Karpas-422 (cell line): Measurements from ENCODE around the gene RPL13A. TPM values are rescaled to one million over a fixed set of nuclear protein-coding genes. Genes with fewer than 3 reads are reported as not detected.

Source experiments
- DNase-seq: peaks from one replicate; pipeline ENCODE4 v3.0.0-alpha.2; 2015
- H2AFZ ChIP-seq: fragments of 200-600 bp; sonication (generic); 2 replicates; pipeline ENCODE4 v1.6.1; 2014; ENCODE audit warnings: antibody characterized with exemption, low read length, mixed read lengths
- H3K27ac ChIP-seq: fragments of 200-600 bp; sonication (generic); 2 replicates; pipeline ENCODE4 v1.5.1; 2014; ENCODE audit warnings: mild to moderate bottlenecking, low read length, moderate library complexity
- H3K27me3 ChIP-seq: fragments of 200-600 bp; sonication (generic); 2 replicates; pipeline ENCODE4 v1.6.1; 2014; ENCODE audit warnings: low read length, mixed read lengths
- H3K36me3 ChIP-seq: fragments of 200-600 bp; sonication (generic); 2 replicates; pipeline ENCODE4 v1.6.1; 2014; ENCODE audit warnings: low read length, mixed read lengths; ENCODE audit not compliant: insufficient read depth
- H3K4me1 ChIP-seq: fragments of 200-600 bp; sonication (generic); 2 replicates; pipeline ENCODE4 v1.6.1; 2014; ENCODE audit warnings: mild to moderate bottlenecking, low read length, mixed read lengths
- H3K4me2 ChIP-seq: fragments of 200-600 bp; sonication (generic); 2 replicates; pipeline ENCODE4 v1.6.1; 2014; ENCODE audit warnings: low read length, low read depth, mild to moderate bottlenecking; ENCODE audit not compliant: poor library complexity, severe bottlenecking
- H3K4me3 ChIP-seq: fragments of 200-600 bp; sonication (generic); 2 replicates; pipeline ENCODE4 v1.5.1; 2014; ENCODE audit warnings: mild to moderate bottlenecking, antibody characterized with exemption, low read length, mixed read lengths
- H3K79me2 ChIP-seq: fragments of 200-600 bp; sonication (generic); 2 replicates; pipeline ENCODE4 v1.6.1; 2014; ENCODE audit warnings: mild to moderate bottlenecking, low read length, mixed read lengths
- H3K9ac ChIP-seq: fragments of 200-600 bp; sonication (generic); 2 replicates; pipeline ENCODE4 v1.6.0; 2014; ENCODE audit warnings: low read length
- H3K9me2 ChIP-seq: fragments of 200-600 bp; sonication (generic), shearing (Covaris generic); replicated peaks from 2 replicates; pipeline ENCODE4 v1.6.0; 2014; ENCODE audit warnings: mild to moderate bottlenecking, low read length, moderate library complexity; ENCODE audit not compliant: insufficient read depth
- H3K9me3 ChIP-seq: fragments of 300-700, 200-600 bp; sonication (generic); 2 replicates; pipeline ENCODE4 v1.6.1; 2014; ENCODE audit warnings: low read length, mixed read lengths
- H4K20me1 ChIP-seq: fragments of 200-600 bp; sonication (generic); 2 replicates; pipeline ENCODE4 v1.6.1; 2014; ENCODE audit warnings: mild to moderate bottlenecking, antibody characterized with exemption, low read length, low read depth; ENCODE audit not compliant: insufficient read depth
- total RNA-seq: library from RNA; depleted of rRNA; stranded (reverse); fragments of >200 nt; shearing (Covaris generic); gene quantifications from 2 replicates; pipeline ENCODE4 v1.2.3, GENCODE V29; 2014; ENCODE audit warnings: low replicate concordance

RPL13A gene
- total RNA-seq, 1 experiment from 2014 or later, result 6,359 TPM

- H3K27me3 ChIP-seq, result no peaks in the 10 kb centered on the region
- H3K79me2 ChIP-seq, result peaks cover 27% of the 10 kb centered on the region
- H3K9me2 ChIP-seq, result no peaks in the 10 kb centered on the region
- peaks cover 25% of the 10 kb centered on the region for H3K4me1 ChIP-seq
- peaks cover 45% of the 10 kb centered on the region for H3K36me3 ChIP-seq
- no peak overlapping the region for H3K4me3 ChIP-seq
- peaks cover 41% of the 10 kb centered on the region for H4K20me1 ChIP-seq
- H3K9me3 ChIP-seq, result no peaks in the 10 kb centered on the region
- no peak overlapping the region for H3K9ac ChIP-seq
- H3K27ac ChIP-seq, result no peak overlapping the region
- H2AFZ ChIP-seq, result no peak overlapping the region
- DNase-seq, result peak; percentile 54
- no peak overlapping the region for H3K4me2 ChIP-seq
These were observed 3.8 kb downstream of the RPL13A start for GRCh38 chr19:49491030-49491803.

GRCh38 chr19:49491804-49492572 lies 4.6 kb downstream of the RPL13A start:
- peaks cover 41% of the 10 kb centered on the region for H4K20me1 ChIP-seq
- peak; percentile 72 for DNase-seq
- peak overlapping the region; percentile 5; the same call in 1 of the 2 replicates for H3K27ac ChIP-seq

DNA sequence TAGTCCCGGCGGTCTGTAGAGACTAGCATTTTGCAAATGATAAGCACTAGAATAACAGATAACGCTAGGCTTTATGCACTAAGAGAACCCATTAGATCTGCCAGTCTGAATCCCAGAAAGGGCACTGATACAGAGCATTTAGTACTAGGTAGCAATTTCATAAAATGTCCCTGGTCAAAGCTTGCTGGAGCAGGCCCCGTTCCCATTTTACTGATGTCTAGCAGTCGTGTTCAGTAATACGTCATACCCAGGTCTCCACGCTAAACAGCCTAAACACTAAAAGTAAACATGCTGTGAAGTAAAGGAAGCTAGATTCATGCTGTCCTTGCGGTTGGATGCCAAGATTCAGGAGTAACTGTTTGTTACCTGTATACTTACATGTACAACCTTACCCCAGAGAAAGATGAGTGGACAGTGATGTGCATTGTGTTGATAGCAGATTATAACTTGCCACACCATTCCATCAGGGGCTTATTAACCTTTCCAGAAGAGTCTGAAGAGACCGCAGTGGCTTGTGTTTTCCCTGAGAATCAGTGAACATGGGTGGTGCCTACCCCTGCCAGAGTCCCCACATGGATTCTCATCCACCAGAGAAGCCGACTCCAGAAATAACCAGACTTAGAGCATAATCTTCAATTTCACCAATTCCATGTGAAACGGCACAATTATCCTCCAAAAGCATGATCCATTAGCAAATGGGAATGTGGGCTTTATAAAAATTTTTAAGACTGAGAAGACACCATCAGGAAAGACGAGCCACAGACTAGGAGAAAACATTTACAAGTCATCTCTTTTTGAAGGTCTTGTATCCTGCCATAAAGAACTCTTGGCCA lies 5.4 kb downstream of the RPL13A start:
- DNase-seq, result peak; percentile 80
- Histone ChIP-seq H3K9me3 (no peaks in the 10 kb centered on the region), H3K9me2 (no peaks in the 10 kb centered on the region), H3K27ac (peak overlapping the region; percentile 5; the same call in 1 of the 2 replicates), H3K4me1 (peaks cover 34% of the 10 kb centered on the region), H3K4me2 (no peak overlapping the region), H3K9ac (no peak overlapping the region), H3K79me2 (peaks cover 36% of the 10 kb centered on the region), H3K27me3 (no peaks in the 10 kb centered on the region), H3K36me3 (peaks cover 55% of the 10 kb centered on the region), H4K20me1 (peaks cover 44% of the 10 kb centered on the region), H2AFZ (no peak overlapping the region), H3K4me3 (no peak overlapping the region)

More at GRCh38 chr19:49491804-49492572, 4.6 kb downstream of the RPL13A start:
- Histone ChIP-seq H3K4me2 (no peak overlapping the region), H2AFZ (no peak overlapping the region), H3K9me3 (no peaks in the 10 kb centered on the region), H3K27me3 (no peaks in the 10 kb centered on the region), H3K9ac (no peak overlapping the region), H3K36me3 (peaks cover 51% of the 10 kb centered on the region), H3K9me2 (no peaks in the 10 kb centered on the region), H3K79me2 (peaks cover 35% of the 10 kb centered on the region), H3K4me3 (no peak overlapping the region), H3K4me1 (peaks cover 26% of the 10 kb centered on the region)

DNA sequence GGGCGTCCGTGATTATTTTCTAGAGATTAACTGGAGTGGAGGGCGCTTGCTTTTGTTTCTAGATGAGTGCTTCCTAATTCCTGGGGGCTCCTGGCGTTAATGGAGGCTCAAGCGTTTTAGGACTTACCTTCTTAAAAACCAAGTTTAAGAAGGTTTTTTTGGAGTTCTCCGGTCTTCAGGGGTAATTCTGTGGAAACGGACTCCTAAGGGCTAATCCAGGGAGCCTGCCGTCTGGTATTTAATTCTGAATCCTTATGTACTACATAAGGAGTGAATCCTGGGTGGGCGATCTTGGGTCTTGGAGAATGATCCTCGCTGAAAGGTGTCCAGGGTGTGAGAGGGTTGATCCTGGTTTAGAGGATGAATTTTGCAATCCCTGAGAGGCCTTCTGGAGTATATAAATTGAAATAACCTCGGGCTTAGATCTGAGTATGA lies 9.2 kb downstream of the RPL13A start:
- H3K9ac ChIP-seq, result peak overlapping the region; percentile 98
- H3K36me3 ChIP-seq, result peaks cover 37% of the 10 kb centered on the region
- H3K4me1 ChIP-seq, result peaks cover 51% of the 10 kb centered on the region
- peaks cover 34% of the 10 kb centered on the region for H4K20me1 ChIP-seq
- H3K4me3 ChIP-seq, result peak overlapping the region; percentile 95
- H3K27ac ChIP-seq, result peak overlapping the region; percentile 86
- H3K4me2 ChIP-seq, result peak overlapping the region; percentile 98
- no peaks in the 10 kb centered on the region for H3K9me3 ChIP-seq
- no peak for DNase-seq
- peaks cover 17% of the 10 kb centered on the region for H3K79me2 ChIP-seq
- H3K27me3 ChIP-seq, result no peaks in the 10 kb centered on the region
- no peak overlapping the region for H2AFZ ChIP-seq
- no peaks in the 10 kb centered on the region for H3K9me2 ChIP-seq

- Histone ChIP-seq H3K79me2 (peaks cover 17% of the 10 kb centered on the region), H3K4me2 (peak overlapping the region; percentile 98), H2AFZ (no peak overlapping the region), H3K4me3 (peak overlapping the region; percentile 95), H3K9me2 (no peaks in the 10 kb centered on the region), H3K27me3 (no peaks in the 10 kb centered on the region), H3K4me1 (peaks cover 51% of the 10 kb centered on the region), H3K36me3 (peaks cover 35% of the 10 kb centered on the region), H3K27ac (peak overlapping the region; percentile 86), H3K9ac (peak overlapping the region; percentile 98), H3K9me3 (no peaks in the 10 kb centered on the region), H4K20me1 (peaks cover 34% of the 10 kb centered on the region)
- peak; percentile 94 for DNase-seq
These were observed 9.8 kb downstream of the RPL13A start for GRCh38 chr19:49497047-49497788.

- Histone ChIP-seq H3K79me2 (peaks cover 17% of the 10 kb centered on the region), H3K9me3 (no peaks in the 10 kb centered on the region), H3K9ac (peak overlapping the region; percentile 98), H2AFZ (no peak overlapping the region), H3K4me3 (peak overlapping the region; percentile 95), H3K4me1 (peaks cover 51% of the 10 kb centered on the region), H3K27ac (no peak overlapping the region), H3K27me3 (no peaks in the 10 kb centered on the region), H4K20me1 (peaks cover 29% of the 10 kb centered on the region), H3K36me3 (peaks cover 30% of the 10 kb centered on the region), H3K9me2 (no peaks in the 10 kb centered on the region), H3K4me2 (peak overlapping the region; percentile 98)
- no peak for DNase-seq
These were observed 10.3 kb downstream of the RPL13A start for GRCh38 chr19:49497789-49498103.

- H4K20me1 ChIP-seq, result peaks cover 29% of the 10 kb centered on the region
- peak overlapping the region; percentile 95; the same call in 1 of the 2 replicates for H3K4me3 ChIP-seq
- H2AFZ ChIP-seq, result no peak overlapping the region
- no peaks in the 10 kb centered on the region for H3K9me2 ChIP-seq
- peak overlapping the region; percentile 98 for H3K4me2 ChIP-seq
- no peak for DNase-seq
- H3K4me1 ChIP-seq, result peaks cover 55% of the 10 kb centered on the region
- H3K27me3 ChIP-seq, result no peaks in the 10 kb centered on the region
- H3K9ac ChIP-seq, result peak overlapping the region; percentile 98; the same call in 1 of the 2 replicates
- H3K79me2 ChIP-seq, result peaks cover 17% of the 10 kb centered on the region
- H3K36me3 ChIP-seq, result peaks cover 28% of the 10 kb centered on the region
- H3K9me3 ChIP-seq, result no peaks in the 10 kb centered on the region
- H3K27ac ChIP-seq, result no peak overlapping the region
These were observed 11.1 kb downstream of the RPL13A start for GRCh38 chr19:49498475-49498874.
